C1 segment of cervical spinal cord (tissue), 14 donors: ENCODE results near the gene OR52J3.

ENCODE experiments used
- DNase-seq, 14 donors: peaks; one replicate each; lab custom pipeline; 2025; lab: John Stamatoyannopoulos, UW

Gene OR52J3

DNA sequence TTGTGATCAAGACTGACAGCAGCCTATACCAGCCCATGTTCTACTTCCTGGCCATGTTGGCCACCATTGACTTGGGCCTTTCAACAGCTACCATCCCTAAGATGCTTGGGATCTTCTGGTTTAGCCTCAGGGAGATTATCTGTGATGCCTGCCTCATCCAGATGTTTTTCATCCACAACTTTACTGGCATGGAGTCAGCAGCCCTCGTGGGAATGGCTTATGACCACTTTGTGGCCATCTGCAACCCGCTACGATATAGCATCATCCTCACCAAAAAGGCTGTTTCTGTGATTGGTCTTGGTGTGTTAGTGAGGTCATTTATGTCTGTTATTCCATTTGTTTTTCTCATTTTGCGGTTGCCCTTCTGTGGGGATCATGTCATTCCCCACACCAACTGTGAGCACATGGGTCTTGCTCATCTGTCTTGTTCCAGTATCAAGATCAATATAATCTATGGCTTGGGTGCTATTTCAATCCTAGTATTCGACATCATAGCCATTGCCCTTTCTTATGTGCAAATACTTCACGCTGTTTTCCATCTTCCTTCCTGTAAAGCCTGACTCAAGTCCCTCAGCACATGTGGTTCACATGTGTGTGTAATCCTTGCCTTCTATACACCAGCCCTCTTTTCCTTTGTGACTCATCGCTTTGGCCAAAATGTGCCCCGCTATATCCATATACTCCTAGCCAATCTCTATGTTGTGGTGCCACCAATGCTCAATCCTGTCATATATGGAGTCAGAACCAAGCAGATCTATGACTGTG is 46.7 kb downstream of the OR52J3 start:
- DNase-seq: no peak

DNA sequence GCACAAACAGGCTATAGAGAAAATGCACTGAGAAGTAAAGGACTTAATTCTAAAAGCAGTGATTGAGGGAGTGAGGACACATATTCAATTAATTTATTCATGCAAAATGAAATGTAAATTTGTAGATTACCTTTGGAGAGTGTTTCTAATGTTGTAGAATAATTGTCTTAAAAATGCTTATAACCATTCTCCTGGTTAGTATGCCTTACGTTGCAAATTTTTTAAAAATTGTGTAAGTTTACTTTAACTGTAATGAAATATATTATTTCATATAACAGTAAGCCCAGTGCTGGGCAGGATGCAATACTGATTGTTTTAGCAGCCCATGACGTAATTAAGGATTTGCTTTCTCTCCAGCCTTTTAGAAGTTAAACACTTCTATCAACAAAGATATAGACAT is 49.7 kb downstream of the OR52J3 start:
- DNase-seq: no peak
